Right lobe of liver (tissue), 4 donors: ENCODE data around the gene KRTAP4-1.

ENCODE experiments used
- CTCF ChIP-seq, 4 donors: fragments of 200-600 bp in 3 of 4; fragments of 450-650 bp in 1 of 4; IDR thresholded peaks; one replicate each; pipeline versions ENCODE4 v1.5.1 to v1.8.0; 2016 to 2022; ENCODE audit warnings: antibody characterized with exemption in 4 of 4, mild to moderate bottlenecking in 2 of 4
- POLR2A ChIP-seq: fragments of 450-650 bp; IDR thresholded peaks from one replicate; pipeline ENCODE4 v1.6.1; 2017; ENCODE audit warnings: antibody characterized with exemption, mild to moderate bottlenecking
- donor health status: DM: no; HTN: no; CAD: no.
- donor health status: DM: no; HTN: no; CAD: no.
- donor health status: DM: no; HTN: yes; CAD: no.

GRCh38 chr17:41168121-41168520 lies 16.6 kb downstream of the KRTAP4-1 start, which contains the start of gene KRTAP4-3:
- TF ChIP-seq CTCF (IDR thresholded peaks at IDR 0.05) (no peak), POLR2A (no peak)
